Panc1 (cell line): ENCODE data around the gene KRT4. TPM values are rescaled to one million over a fixed set of nuclear protein-coding genes. Genes with fewer than 3 reads are reported as not detected.

ENCODE experiments used
- ATAC-seq: fragments of 200-7000 bp; cut with Tn5 transposase; 2 replicates; pipeline ENCODE4 v1.9.1; 2020; ENCODE audit warnings: mild to moderate bottlenecking, moderate library complexity
- BruUV-seq: library from RNA; stranded (reverse); fragments of 400-500 nt; replicated peaks from 2 replicates; lab custom pipeline; 2021; lab: Mats Ljungman, UMichigan
- CTCF ChIA-PET: fragments of 300-600 bp; sonication (Branson Sonifier 250); formaldehyde crosslinking; loops from one replicate; lab custom pipeline; 2022; ENCODE audit warnings: antibody characterized with exemption; lab: Charles Lee
- POLR2A ChIA-PET: fragments of 300-600 bp; sonication (Branson Sonifier 250); formaldehyde crosslinking; loops from one replicate; lab custom pipeline; 2022; ENCODE audit warnings: antibody characterized with exemption; lab: Charles Lee
- DNase-seq: peaks from one replicate; pipeline ENCODE4 v3.0.0-alpha.2; 2010; ENCODE audit warnings: low read depth, low spot score
- H3K27ac ChIP-seq: 2 replicates; pipeline ENCODE4 v1.5.1; 2011; ENCODE audit warnings: mild to moderate bottlenecking, low read length, inconsistent platforms
- H3K27me3 ChIP-seq: fragments of 200-500 bp; sonication (Bioruptor generic); 2 replicates; pipeline ENCODE4 v1.6.0; 2014; ENCODE audit warnings: low read length, inconsistent platforms; ENCODE audit not compliant: control insufficient read depth, insufficient read depth
- H3K36me3 ChIP-seq: fragments of 200-500 bp; sonication (Bioruptor generic); 2 replicates; pipeline ENCODE4 v1.5.1; 2014; ENCODE audit warnings: inconsistent platforms, mild to moderate bottlenecking, low read length, moderate library complexity; ENCODE audit not compliant: control insufficient read depth, insufficient read depth
- H3K4me1 ChIP-seq: 2 replicates; pipeline ENCODE4 v1.5.1; 2011; ENCODE audit warnings: inconsistent platforms, mild to moderate bottlenecking, low read length, moderate library complexity; ENCODE audit not compliant: control insufficient read depth, insufficient read depth
- H3K4me3 ChIP-seq, 2 experiments: 2 replicates each; pipeline ENCODE4 v1.5.1; 2011 to 2012; ENCODE audit warnings: low read depth in 2 of 2, low read length in 2 of 2, mild to moderate bottlenecking in 2 of 2, inconsistent platforms in 1 of 2, moderate library complexity in 1 of 2
- H3K9me3 ChIP-seq: fragments of 200-500 bp; sonication (Bioruptor generic); 2 replicates; pipeline ENCODE4 v1.5.1; 2014; ENCODE audit warnings: low read depth, mild to moderate bottlenecking, inconsistent platforms, low read length, moderate library complexity; ENCODE audit not compliant: control insufficient read depth, insufficient read depth
- POLR2AphosphoS5 ChIP-seq: IDR thresholded peaks from 2 replicates; pipeline ENCODE4 v1.6.1; 2012; ENCODE audit warnings: mild to moderate bottlenecking, low read depth, low read length, moderate library complexity
- SIN3A ChIP-seq: IDR thresholded peaks from 2 replicates; pipeline ENCODE4 v1.6.1; 2012; ENCODE audit warnings: low read depth, mild to moderate bottlenecking, low read length, moderate library complexity, borderline replicate concordance; ENCODE audit not compliant: insufficient read depth
- TCF7L2 ChIP-seq: IDR thresholded peaks from 2 replicates; pipeline ENCODE4 v1.6.1; 2011; ENCODE audit warnings: mild to moderate bottlenecking, low read depth, low read length, inconsistent platforms
- in situ Hi-C: cut with HindIII; loops from 2 replicates; pipeline ENCODE4 v1.10.0; 2016; ENCODE audit warnings: low sequenced_read_pairs, low pct_unique_long_range_greater_than_20kb
- intact Hi-C: fragments of 100-400 bp; cut with micrococcal nuclease; formaldehyde crosslinking; loops from one replicate; pipeline ENCODE4 v1.10.0; 2022; ENCODE audit not compliant: unreplicated experiment
- total RNA-seq: library from RNA; stranded (reverse); gene quantifications from one replicate; pipeline ENCODE4 v1.2.1, GENCODE V29; 2021; ENCODE audit not compliant: unreplicated experiment
- TF ChIP-seq, protein P1 (sequence below), 2 experiments: IDR thresholded peaks; 2 replicates each; pipeline ENCODE4 v1.6.1; 2011 to 2012; ENCODE audit warnings: low read depth in 2 of 2, control low read depth in 1 of 2, low read length in 1 of 2, mild to moderate bottlenecking in 1 of 2, moderate library complexity in 1 of 2; ENCODE audit not compliant: insufficient read depth in 1 of 2
- TF ChIP-seq, protein P2 (sequence below): fragments of 450-650 bp; IDR thresholded peaks from 2 replicates; pipeline ENCODE4 v1.5.1; 2017; ENCODE audit warnings: mild to moderate bottlenecking

The KRT4 gene
- total RNA-seq, 1 experiment from 2014 or later: 0.15 TPM

DNA sequence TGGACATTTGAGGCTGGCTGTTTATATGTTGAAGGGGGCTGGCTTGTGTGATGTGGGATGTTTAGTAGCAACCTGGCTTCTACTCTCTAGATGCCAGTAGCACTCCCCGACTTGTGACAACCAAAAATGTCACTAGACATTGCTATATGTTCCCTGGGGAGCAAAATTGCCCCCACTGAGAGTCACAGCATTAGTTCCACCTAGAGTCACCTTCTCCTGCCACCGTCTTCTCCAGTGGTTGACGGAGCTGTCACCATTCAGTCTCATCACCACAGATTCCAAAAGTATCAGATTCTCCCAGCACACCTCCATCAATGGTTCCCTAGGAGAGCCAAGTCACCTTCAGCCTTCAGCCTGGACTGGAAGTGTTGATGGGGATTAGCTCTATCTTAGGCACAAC, 29.0 kb downstream of the KRT4 start:
- ChIA-PET CTCF (no interaction called here), POLR2A (no interaction called here)
- H3K27me3 ChIP-seq: peaks cover 13% of the 10 kb centered on the region
- no peak for ATAC-seq
- no peak overlapping the region for H3K4me3 ChIP-seq
- intact Hi-C loops: no loop called here
- no TSS peak for BruUV-seq
- in situ Hi-C loops: no loop called here
- no peaks in the 10 kb centered on the region for H3K4me1 ChIP-seq
- H3K9me3 ChIP-seq: no peaks in the 10 kb centered on the region
- DNase-seq: no peak
- no peaks in the 10 kb centered on the region for H3K36me3 ChIP-seq
- no peak overlapping the region for H3K27ac ChIP-seq
- no peak for TF ChIP-seq POLR2AphosphoS5
- TF ChIP-seq, protein P1, sequence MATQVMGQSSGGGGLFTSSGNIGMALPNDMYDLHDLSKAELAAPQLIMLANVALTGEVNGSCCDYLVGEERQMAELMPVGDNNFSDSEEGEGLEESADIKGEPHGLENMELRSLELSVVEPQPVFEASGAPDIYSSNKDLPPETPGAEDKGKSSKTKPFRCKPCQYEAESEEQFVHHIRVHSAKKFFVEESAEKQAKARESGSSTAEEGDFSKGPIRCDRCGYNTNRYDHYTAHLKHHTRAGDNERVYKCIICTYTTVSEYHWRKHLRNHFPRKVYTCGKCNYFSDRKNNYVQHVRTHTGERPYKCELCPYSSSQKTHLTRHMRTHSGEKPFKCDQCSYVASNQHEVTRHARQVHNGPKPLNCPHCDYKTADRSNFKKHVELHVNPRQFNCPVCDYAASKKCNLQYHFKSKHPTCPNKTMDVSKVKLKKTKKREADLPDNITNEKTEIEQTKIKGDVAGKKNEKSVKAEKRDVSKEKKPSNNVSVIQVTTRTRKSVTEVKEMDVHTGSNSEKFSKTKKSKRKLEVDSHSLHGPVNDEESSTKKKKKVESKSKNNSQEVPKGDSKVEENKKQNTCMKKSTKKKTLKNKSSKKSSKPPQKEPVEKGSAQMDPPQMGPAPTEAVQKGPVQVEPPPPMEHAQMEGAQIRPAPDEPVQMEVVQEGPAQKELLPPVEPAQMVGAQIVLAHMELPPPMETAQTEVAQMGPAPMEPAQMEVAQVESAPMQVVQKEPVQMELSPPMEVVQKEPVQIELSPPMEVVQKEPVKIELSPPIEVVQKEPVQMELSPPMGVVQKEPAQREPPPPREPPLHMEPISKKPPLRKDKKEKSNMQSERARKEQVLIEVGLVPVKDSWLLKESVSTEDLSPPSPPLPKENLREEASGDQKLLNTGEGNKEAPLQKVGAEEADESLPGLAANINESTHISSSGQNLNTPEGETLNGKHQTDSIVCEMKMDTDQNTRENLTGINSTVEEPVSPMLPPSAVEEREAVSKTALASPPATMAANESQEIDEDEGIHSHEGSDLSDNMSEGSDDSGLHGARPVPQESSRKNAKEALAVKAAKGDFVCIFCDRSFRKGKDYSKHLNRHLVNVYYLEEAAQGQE (IDR thresholded peaks at IDR 0.05; ENCODE audit: insufficient read depth in 1 of 2, low read depth in 2 of 2, low read length in 1 of 2): no peak
- TF ChIP-seq, protein P2, sequence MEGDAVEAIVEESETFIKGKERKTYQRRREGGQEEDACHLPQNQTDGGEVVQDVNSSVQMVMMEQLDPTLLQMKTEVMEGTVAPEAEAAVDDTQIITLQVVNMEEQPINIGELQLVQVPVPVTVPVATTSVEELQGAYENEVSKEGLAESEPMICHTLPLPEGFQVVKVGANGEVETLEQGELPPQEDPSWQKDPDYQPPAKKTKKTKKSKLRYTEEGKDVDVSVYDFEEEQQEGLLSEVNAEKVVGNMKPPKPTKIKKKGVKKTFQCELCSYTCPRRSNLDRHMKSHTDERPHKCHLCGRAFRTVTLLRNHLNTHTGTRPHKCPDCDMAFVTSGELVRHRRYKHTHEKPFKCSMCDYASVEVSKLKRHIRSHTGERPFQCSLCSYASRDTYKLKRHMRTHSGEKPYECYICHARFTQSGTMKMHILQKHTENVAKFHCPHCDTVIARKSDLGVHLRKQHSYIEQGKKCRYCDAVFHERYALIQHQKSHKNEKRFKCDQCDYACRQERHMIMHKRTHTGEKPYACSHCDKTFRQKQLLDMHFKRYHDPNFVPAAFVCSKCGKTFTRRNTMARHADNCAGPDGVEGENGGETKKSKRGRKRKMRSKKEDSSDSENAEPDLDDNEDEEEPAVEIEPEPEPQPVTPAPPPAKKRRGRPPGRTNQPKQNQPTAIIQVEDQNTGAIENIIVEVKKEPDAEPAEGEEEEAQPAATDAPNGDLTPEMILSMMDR: no peak

DNA sequence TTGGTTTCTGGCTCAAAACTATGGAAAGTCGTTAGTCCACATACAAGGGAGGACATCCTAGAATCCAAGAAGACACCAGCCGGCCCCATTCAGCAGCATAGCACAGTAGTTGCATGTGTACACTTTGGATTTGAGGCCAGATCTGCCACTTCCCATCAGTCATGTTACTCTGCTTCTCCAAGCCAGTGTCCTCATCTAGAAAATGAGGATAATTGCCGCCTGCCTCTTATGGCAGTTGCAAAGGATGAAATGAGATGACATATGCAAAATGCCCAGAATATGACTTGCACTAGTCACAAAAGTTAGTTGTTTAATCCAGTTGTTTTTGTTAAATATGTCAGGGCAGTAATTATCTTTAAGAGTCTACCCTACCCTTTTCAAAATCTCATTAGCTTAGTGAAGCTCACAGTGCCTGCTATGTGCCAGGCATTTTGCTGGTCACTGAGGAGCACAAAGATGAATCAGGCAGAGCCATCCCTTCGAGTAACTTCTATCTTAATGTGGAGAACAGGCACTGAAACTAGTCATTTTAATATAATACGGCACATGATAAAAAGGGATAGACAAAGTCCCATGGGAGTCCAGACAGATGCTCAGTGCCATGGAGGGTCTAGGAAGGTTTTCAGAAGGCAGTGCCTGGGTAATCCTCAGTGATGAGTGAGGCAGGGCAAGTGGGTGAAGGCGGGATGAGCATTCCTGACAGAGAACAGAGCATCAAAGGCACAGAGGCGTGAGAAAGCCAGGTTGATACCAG, 30.2 kb downstream of the KRT4 start:
- in situ Hi-C loops (no loop called here), intact Hi-C loops (no loop called here)
- DNase-seq (no peak), ATAC-seq (no peak)
- Histone ChIP-seq H3K9me3 (no peaks in the 10 kb centered on the region), H3K4me3 (no peak overlapping the region), H3K4me1 (no peaks in the 10 kb centered on the region), H3K27ac (no peak overlapping the region), H3K27me3 (peaks cover 18% of the 10 kb centered on the region), H3K36me3 (no peaks in the 10 kb centered on the region)
- ChIA-PET POLR2A (no interaction called here), CTCF (no interaction called here)
- BruUV-seq: no TSS peak
- TF ChIP-seq, protein P2: no peak
- TF ChIP-seq SIN3A (no peak), TCF7L2 (no peak), POLR2AphosphoS5 (no peak)
- TF ChIP-seq, protein P1 (IDR thresholded peaks at IDR 0.05; ENCODE audit: insufficient read depth in 1 of 2, low read depth in 2 of 2, low read length in 1 of 2): no peak
